Muscle of leg (tissue), 11 donors: ENCODE results near the gene LMNA. TPM values are rescaled to one million over a fixed set of nuclear protein-coding genes. Genes with fewer than 3 reads are reported as not detected.

Experiments
- DNase-seq: peaks from one replicate; pipeline ENCODE4 v3.0.0; 2013
- H3K27ac ChIP-seq: one replicate; pipeline ENCODE4 v1.5.1; 2013; ENCODE audit warnings: mild to moderate bottlenecking, low read length, control low read depth
- H3K27me3 ChIP-seq: one replicate; pipeline ENCODE4 v1.6.1; 2013; ENCODE audit warnings: low read length; ENCODE audit not compliant: control insufficient read depth, insufficient read depth
- H3K36me3 ChIP-seq: one replicate; pipeline ENCODE4 v1.6.1; 2013; ENCODE audit warnings: low read length; ENCODE audit not compliant: control insufficient read depth, insufficient read depth
- H3K4me1 ChIP-seq: one replicate; pipeline ENCODE4 v1.6.1; 2013; ENCODE audit warnings: low read length; ENCODE audit not compliant: control insufficient read depth, insufficient read depth
- H3K4me3 ChIP-seq: one replicate; pipeline ENCODE4 v1.5.1; 2013; ENCODE audit warnings: low read length, control low read depth
- H3K9me3 ChIP-seq: replicated peaks from 2 replicates; pipeline ENCODE4 v1.6.1; 2013; ENCODE audit warnings: low read depth, low read length; ENCODE audit not compliant: control insufficient read depth
- WGBS: methylation state at CpG from one replicate; pipeline ENCODE4 v1.1.5; 2013; ENCODE audit warnings: missing lambda C conversion rate; ENCODE audit not compliant: insufficient coverage; 5-methylcytosine and 5-hydroxymethylcytosine counted together
- polyA plus RNA-seq, 8 donors: library from polyadenylated mRNA; unstranded; fragments of 120-200 nt; gene quantifications; one replicate each; pipeline versions ENCODE4 v1.2.1 to v1.2.3, GENCODE V29; 2013; ENCODE audit warnings: inconsistent platforms in 1 of 8, low replicate concordance in 1 of 8; ENCODE audit not compliant: insufficient read length in 8 of 8, insufficient read depth in 1 of 8
- total RNA-seq: library from RNA; stranded (reverse); fragments of 120-200 nt; gene quantifications from one replicate; pipeline ENCODE4 v1.2.4, GENCODE V29; 2013

LMNA gene
- total and polyA plus RNA-seq, 9 donors: 335 to 408 (median 371) TPM

DNA sequence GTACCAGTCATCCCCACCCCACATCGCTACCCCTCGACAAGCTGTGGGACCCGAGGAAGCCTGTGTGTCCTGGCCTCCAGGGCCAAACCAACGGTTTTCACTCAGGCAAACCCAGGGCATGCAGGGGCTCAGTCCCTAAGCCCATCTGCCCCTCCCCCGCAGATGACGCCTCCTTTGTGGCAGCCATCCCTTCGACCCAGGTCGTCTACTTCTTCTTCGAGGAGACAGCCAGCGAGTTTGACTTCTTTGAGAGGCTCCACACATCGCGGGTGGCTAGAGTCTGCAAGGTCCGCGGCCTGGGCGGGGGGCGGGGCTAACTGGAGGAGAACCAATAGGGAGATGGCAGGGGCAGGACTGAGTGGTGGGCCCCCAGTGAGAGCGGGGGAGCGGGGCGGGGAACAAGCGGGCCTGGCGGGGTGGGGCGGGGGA lies 46.2 kb downstream of the LMNA start:
- peak; percentile 96 for DNase-seq
- no peaks in the 10 kb centered on the region for H3K36me3 ChIP-seq
- 3% methylated on average over 8 of the region's 22 CpGs for WGBS
- H3K27ac ChIP-seq: peak overlapping the region; percentile 76
- H3K9me3 ChIP-seq: no peaks in the 10 kb centered on the region
- H3K4me1 ChIP-seq: peaks cover 28% of the 10 kb centered on the region
- H3K4me3 ChIP-seq: peak overlapping the region; percentile 27
- H3K27me3 ChIP-seq: peaks cover 2% of the 10 kb centered on the region

DNA sequence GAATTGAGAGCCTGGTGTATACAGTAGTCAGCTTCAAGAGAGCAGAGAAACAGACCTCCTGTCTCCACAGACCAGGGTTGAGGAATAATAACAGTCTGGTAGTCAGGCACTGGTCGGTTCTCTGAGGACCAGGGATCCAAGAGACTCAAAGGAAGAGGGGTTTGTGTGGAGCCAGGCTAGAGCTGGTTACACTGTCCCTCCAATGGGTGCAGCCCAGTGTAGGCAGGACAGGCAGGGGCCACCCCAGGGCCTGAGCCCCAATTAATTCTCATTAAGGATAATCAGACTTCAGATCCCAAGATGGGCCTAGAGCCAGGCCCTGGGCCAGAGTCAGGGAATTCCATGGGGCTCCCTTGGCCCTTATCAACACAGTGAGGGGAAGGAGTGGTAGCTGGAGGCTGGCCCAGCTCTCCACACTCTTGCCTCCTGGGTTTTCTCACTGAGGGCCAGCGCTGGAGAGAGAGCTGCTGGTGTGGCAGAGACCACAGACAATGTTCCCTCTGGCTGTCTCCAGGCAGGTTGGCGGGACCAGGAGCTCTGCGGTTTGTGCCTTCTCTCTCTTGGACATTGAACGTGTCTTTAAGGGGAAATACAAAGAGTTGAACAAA lies 48.0 kb downstream of the LMNA start:
- Histone ChIP-seq H3K27ac (peak overlapping the region; percentile 92), H3K9me3 (no peaks in the 10 kb centered on the region), H3K4me1 (peaks cover 28% of the 10 kb centered on the region), H3K27me3 (peaks cover 2% of the 10 kb centered on the region), H3K4me3 (no peak overlapping the region), H3K36me3 (no peaks in the 10 kb centered on the region)
- DNase-seq: no peak
- WGBS: 74% methylated on average over 4 of the region's 5 CpGs

DNA sequence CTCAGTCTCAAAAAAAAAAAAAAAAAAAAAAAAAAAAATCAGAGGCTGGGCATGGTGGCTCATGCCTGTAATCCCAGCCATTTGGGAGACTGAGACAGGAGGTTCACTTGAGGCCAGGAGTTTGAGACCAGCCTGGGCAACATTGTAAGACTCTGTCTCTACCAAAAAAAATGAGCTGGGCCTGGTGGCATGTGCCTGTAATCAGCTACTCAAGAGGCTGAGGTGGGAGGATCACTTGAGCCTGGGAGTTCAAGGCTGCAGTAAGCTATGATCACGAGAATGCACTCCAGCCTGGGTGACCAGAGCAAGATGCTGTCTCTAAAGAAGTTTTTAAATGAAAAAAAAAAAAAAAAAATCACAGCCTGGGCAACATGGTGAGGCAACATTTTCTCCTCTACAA lies 49.2 kb downstream of the LMNA start:
- H3K4me1 ChIP-seq: peaks cover 28% of the 10 kb centered on the region

DNA sequence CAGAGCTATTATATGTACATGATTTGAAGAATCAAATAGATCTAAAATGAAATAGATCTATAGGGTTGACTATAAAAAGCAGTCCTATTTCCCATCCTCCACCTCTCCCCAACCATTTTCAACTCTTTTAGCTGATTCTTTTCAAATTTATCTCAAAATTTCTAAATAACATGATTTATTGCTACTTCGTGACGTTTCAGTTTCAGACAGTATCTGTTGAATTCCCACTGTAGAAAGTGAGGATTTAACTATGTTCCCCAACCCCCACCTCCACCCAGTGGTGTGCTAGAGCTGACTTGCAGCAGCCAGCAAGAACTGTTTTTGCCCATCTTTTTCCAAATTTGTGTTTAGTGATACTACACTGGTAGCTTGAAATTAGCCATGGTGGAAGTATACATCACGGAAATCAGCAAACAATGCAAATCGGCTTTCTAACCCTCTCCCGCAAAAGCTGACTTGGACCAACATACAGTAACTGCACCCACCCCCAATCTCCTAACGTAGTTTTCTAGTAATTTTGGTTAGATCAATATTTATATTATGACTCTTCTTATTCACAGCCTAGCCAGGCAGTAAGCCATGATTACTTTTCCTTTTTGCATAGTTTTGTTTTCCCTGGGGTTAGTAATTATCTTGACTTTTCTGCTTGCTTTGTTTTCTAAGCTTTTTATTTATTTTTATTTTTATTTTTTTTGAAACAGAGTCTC lies 49.8 kb downstream of the LMNA start:
- WGBS: no CpG with 5 or more reads among the region's 6 CpGs
- Histone ChIP-seq H3K9me3 (no peaks in the 10 kb centered on the region), H3K36me3 (no peaks in the 10 kb centered on the region), H3K27ac (no peak overlapping the region), H3K4me3 (no peak overlapping the region), H3K4me1 (peaks cover 28% of the 10 kb centered on the region), H3K27me3 (no peaks in the 10 kb centered on the region)
- no peak for DNase-seq

More for the DNA sequence above, 49.2 kb downstream of the LMNA start:
- Histone ChIP-seq H3K9me3 (no peaks in the 10 kb centered on the region), H3K4me3 (no peak overlapping the region), H3K27ac (no peak overlapping the region), H3K27me3 (no peaks in the 10 kb centered on the region), H3K36me3 (no peaks in the 10 kb centered on the region)
- DNase-seq: no peak
- WGBS: no CpG with 5 or more reads among the region's 1 CpG

DNA sequence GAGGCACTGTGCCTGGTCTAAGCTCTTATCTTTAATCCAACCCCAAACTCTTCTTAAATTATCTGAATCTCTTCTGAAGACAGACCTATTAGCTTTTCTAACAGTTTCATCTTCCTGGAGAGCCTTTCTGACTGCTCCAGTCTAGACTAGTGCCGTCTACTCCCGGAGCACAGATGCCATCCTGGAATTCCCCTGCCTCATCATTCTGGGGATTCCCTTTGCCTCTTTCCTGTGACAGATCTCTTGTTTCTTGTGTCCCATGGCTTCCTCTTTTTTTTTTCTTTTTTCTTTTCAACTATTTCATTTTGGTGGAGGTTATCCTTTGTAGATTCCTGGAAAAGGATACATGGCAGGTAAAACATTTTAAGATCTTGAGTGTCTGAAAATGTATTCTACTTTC lies 50.6 kb downstream of the LMNA start:
- 80% methylated on average over 2 of the region's 2 CpGs for WGBS
- DNase-seq: no peak
- no peaks in the 10 kb centered on the region for H3K36me3 ChIP-seq
- H3K27me3 ChIP-seq: no peaks in the 10 kb centered on the region
- no peaks in the 10 kb centered on the region for H3K9me3 ChIP-seq
- H3K27ac ChIP-seq: no peak overlapping the region
- H3K4me3 ChIP-seq: no peak overlapping the region
- peaks cover 25% of the 10 kb centered on the region for H3K4me1 ChIP-seq

DNA sequence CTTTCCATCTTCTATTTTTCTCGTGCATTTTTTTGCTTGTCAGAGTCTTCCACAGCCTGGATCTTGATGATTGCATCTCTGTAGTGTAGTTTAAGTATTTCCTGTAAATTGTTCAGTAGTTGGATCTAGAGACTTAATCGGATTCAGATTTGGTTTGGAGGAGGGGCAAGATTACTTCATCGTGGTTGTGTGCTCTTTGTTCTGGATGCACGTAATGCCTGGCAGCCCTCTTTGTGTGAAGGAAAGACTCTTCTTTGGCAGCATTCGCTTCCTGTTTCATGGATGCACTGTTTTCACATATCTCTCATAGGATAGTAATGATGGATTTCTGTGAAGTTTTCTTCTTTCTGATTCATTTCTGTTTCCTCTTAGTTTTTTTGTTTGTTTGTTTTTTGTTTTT lies 53.0 kb downstream of the LMNA start:
- DNase-seq: no peak
- H3K27ac ChIP-seq: no peak overlapping the region
- WGBS: no CpG with 5 or more reads among the region's 5 CpGs
- H3K9me3 ChIP-seq: no peaks in the 10 kb centered on the region
- no peak overlapping the region for H3K4me3 ChIP-seq
- H3K4me1 ChIP-seq: peaks cover 6% of the 10 kb centered on the region
- no peaks in the 10 kb centered on the region for H3K27me3 ChIP-seq
- H3K36me3 ChIP-seq: no peaks in the 10 kb centered on the region

DNA sequence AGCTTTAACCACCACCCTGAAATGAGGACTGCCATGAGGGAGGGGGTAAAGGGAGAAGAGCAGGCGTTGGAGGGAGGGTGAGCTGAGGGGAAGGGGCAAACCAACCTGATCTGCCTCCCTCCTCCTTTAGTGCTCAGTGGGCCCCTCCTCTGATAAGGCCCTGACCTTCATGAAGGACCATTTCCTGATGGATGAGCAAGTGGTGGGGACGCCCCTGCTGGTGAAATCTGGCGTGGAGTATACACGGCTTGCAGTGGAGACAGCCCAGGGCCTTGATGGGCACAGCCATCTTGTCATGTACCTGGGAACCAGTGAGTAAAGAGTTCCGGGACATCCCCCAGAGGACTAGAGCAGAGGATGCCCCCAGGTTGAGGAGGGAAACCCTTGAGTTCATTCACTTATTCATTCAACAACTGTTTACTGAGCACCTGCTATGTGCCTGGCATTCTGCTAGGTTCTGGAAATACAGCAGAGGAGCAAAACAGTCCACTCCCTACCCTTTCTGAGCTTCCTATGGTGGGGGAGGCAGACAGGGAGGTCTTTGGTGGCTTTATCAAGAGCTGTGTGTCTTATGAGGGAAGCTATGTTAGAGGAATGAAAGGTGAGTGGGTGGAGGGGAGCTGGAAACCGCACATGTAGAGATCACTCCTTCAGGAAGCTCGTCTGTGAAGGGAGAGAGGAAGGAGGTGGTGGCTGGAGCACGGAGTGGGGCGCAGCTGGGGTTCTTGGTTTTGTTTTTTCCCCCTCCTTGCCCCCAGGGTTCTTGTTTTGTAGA lies 58.4 kb downstream of the LMNA start:
- Histone ChIP-seq H3K36me3 (peaks cover 3% of the 10 kb centered on the region), H3K27ac (no peak overlapping the region), H3K4me3 (no peak overlapping the region), H3K9me3 (no peaks in the 10 kb centered on the region), H3K27me3 (no peaks in the 10 kb centered on the region), H3K4me1 (no peaks in the 10 kb centered on the region)
- no peak for DNase-seq
- WGBS: 42% methylated on average over 5 of the region's 9 CpGs

DNA sequence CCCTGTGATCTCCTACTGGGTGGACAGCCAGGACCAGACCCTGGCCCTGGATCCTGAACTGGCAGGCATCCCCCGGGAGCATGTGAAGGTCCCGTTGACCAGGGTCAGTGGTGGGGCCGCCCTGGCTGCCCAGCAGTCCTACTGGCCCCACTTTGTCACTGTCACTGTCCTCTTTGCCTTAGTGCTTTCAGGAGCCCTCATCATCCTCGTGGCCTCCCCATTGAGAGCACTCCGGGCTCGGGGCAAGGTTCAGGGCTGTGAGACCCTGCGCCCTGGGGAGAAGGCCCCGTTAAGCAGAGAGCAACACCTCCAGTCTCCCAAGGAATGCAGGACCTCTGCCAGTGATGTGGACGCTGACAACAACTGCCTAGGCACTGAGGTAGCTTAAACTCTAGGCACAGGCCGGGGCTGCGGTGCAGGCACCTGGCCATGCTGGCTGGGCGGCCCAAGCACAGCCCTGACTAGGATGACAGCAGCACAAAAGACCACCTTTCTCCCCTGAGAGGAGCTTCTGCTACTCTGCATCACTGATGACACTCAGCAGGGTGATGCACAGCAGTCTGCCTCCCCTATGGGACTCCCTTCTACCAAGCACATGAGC lies 62.2 kb downstream of the LMNA start:
- 77% methylated on average over 12 of the region's 12 CpGs for WGBS
- Histone ChIP-seq H3K36me3 (peaks cover 3% of the 10 kb centered on the region), H3K4me3 (no peak overlapping the region), H3K9me3 (no peaks in the 10 kb centered on the region), H3K27me3 (peaks cover 3% of the 10 kb centered on the region), H3K4me1 (no peaks in the 10 kb centered on the region), H3K27ac (no peak overlapping the region)
- DNase-seq: no peak

DNA sequence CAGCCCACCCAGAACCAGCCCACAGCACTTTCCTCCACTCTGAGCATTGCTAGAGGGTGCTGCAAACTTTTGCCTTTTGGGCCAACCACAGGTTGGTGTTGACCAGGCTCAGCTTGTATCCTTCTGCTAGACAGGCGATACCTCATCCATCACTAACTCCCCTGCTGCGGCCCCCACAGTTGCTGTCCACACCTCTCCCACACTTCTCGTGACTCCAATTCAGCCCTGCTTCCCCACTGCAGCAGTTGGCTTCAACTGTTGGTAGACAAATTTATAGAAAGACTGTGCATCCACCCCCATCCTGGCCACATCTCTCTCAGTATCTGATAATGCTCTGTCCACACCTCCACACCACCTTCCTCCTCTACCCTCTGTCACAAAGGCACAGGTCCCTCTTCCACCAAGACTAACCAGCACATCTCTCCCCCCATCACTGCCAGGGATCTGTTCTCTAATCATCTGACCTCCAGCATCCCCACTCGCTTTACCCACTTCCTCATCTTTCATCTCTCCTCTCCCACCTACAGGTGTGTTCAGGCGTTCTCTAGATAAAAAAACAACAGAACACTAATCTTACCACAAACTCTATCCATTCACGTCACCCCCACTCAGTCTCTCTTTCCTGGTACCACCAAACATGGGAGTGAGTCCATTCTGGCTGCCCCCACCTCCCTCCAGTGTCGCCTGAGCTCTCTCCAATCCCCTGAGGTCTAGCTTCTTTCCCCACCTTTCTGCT lies 63.6 kb downstream of the LMNA start:
- Histone ChIP-seq H3K36me3 (peaks cover 1% of the 10 kb centered on the region), H3K4me3 (no peak overlapping the region), H3K27me3 (peaks cover 4% of the 10 kb centered on the region), H3K27ac (no peak overlapping the region), H3K4me1 (no peaks in the 10 kb centered on the region), H3K9me3 (no peaks in the 10 kb centered on the region)
- 55% methylated on average over 7 of the region's 7 CpGs for WGBS
- no peak for DNase-seq
